Thoracic aorta (tissue), 2 donors: ENCODE data around the gene TAGAP. TPM values are rescaled to one million over a fixed set of nuclear protein-coding genes. Genes with fewer than 3 reads are reported as not detected.

Experiments
- ATAC-seq: fragments of 150-250 bp; one replicate; pipeline ENCODE4 v1.8.0; 2017; ENCODE audit warnings: low read depth; ENCODE audit not compliant: insufficient number of reproducible peaks, low FRiP score
- DNase-seq: peaks from one replicate; pipeline ENCODE4 v3.0.0-alpha.2; 2020; ENCODE audit warnings: low spot score
- H3K27ac ChIP-seq, 2 donors: fragments of 200-600 bp; sonication (generic); 1 replicate in 1 of 2; 2 replicates in 1 of 2; pipeline ENCODE4 v1.5.1; 2016; ENCODE audit warnings: mild to moderate bottlenecking in 2 of 2, moderate library complexity in 2 of 2
- H3K27me3 ChIP-seq: fragments of 200-600 bp; sonication (generic); replicated peaks from 2 replicates; pipeline ENCODE4 v1.6.0; 2016; ENCODE audit warnings: mild to moderate bottlenecking; ENCODE audit not compliant: insufficient read depth
- H3K36me3 ChIP-seq: fragments of 200-600 bp; sonication (generic); one replicate; pipeline ENCODE4 v1.5.1; 2016
- H3K4me1 ChIP-seq, 2 donors: fragments of 200-600 bp; sonication (generic); 1 replicate in 1 of 2; 2 replicates in 1 of 2; pipeline versions ENCODE4 v1.5.1 to v1.6.0; 2016; ENCODE audit warnings: low read depth in 2 of 2, mild to moderate bottlenecking in 1 of 2; ENCODE audit not compliant: control insufficient read depth in 1 of 2
- H3K4me3 ChIP-seq: fragments of 200-600 bp; sonication (generic); 2 replicates; pipeline ENCODE4 v1.5.1; 2016; ENCODE audit warnings: mild to moderate bottlenecking
- H3K9me3 ChIP-seq: fragments of 200-600 bp; sonication (generic); 2 replicates; pipeline ENCODE4 v1.5.1; 2016
- total RNA-seq, 2 donors: library from RNA; depleted of rRNA; stranded (reverse); fragments of >200 nt; gene quantifications; one replicate each; pipeline versions ENCODE4 v1.1.0 to v1.2.3, GENCODE V29; 2016
- TF ChIP-seq, protein P1 (sequence below): fragments of 200-600 bp; sonication (generic); IDR thresholded peaks from one replicate; pipeline ENCODE4 v1.5.1; 2019; ENCODE audit warnings: antibody characterized with exemption

The TAGAP gene
- total RNA-seq, 2 donors from 2014 or later: 3.2 to 6.2 TPM

DNA sequence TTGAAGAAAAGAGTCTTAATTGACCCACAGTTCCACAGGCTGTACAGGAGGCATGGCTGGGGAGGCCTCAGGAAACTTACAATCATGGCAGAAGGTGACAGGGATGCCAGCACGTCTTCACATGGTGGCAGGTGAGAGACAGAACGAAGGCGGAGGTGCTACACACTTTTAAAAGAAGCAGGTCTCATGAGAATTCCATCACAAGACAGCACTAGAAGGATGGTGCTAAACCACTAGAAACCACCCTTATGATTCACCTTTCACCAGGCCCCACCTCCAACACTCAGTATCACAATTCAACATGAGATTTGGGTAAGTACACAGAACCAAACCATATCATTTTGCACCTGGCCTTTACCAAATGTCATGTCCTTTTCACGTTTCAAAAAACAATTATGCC is 20.9 kb downstream of the TAGAP start:
- DNase-seq: no peak
- Histone ChIP-seq H3K9me3 (peaks cover 16% of the 10 kb centered on the region), H3K27me3 (no peaks in the 10 kb centered on the region), H3K4me1 (no peaks in the 10 kb centered on the region), H3K4me3 (no peak overlapping the region), H3K36me3 (no peaks in the 10 kb centered on the region), H3K27ac (no peak overlapping the region)
- no peak for ATAC-seq
- TF ChIP-seq, protein P1, sequence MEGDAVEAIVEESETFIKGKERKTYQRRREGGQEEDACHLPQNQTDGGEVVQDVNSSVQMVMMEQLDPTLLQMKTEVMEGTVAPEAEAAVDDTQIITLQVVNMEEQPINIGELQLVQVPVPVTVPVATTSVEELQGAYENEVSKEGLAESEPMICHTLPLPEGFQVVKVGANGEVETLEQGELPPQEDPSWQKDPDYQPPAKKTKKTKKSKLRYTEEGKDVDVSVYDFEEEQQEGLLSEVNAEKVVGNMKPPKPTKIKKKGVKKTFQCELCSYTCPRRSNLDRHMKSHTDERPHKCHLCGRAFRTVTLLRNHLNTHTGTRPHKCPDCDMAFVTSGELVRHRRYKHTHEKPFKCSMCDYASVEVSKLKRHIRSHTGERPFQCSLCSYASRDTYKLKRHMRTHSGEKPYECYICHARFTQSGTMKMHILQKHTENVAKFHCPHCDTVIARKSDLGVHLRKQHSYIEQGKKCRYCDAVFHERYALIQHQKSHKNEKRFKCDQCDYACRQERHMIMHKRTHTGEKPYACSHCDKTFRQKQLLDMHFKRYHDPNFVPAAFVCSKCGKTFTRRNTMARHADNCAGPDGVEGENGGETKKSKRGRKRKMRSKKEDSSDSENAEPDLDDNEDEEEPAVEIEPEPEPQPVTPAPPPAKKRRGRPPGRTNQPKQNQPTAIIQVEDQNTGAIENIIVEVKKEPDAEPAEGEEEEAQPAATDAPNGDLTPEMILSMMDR: no peak

DNA sequence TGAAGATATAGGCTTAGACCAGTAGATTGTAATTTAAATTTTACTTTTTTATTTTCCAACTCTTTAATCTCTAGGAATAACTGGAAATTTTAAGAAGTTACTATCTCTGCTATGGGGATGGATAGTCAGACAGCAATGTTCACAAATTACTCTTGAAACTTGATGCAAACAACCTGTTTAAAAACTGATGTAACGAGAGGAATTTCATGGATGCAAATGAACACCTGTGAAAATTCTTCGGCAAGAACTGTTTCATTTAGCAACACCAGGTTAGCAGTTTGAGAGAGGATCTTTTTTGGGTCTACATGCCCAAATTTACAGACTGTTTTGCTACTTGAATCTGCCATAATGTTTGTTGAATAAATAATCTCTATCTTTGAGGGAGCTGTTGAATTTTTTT is 24.8 kb downstream of the TAGAP start:
- no peak for ATAC-seq
- Histone ChIP-seq H3K27ac (no peak overlapping the region), H3K27me3 (no peaks in the 10 kb centered on the region), H3K4me3 (no peak overlapping the region), H3K4me1 (no peaks in the 10 kb centered on the region), H3K9me3 (peaks cover 7% of the 10 kb centered on the region), H3K36me3 (no peaks in the 10 kb centered on the region)
- TF ChIP-seq, protein P1: no peak
- DNase-seq: no peak

DNA sequence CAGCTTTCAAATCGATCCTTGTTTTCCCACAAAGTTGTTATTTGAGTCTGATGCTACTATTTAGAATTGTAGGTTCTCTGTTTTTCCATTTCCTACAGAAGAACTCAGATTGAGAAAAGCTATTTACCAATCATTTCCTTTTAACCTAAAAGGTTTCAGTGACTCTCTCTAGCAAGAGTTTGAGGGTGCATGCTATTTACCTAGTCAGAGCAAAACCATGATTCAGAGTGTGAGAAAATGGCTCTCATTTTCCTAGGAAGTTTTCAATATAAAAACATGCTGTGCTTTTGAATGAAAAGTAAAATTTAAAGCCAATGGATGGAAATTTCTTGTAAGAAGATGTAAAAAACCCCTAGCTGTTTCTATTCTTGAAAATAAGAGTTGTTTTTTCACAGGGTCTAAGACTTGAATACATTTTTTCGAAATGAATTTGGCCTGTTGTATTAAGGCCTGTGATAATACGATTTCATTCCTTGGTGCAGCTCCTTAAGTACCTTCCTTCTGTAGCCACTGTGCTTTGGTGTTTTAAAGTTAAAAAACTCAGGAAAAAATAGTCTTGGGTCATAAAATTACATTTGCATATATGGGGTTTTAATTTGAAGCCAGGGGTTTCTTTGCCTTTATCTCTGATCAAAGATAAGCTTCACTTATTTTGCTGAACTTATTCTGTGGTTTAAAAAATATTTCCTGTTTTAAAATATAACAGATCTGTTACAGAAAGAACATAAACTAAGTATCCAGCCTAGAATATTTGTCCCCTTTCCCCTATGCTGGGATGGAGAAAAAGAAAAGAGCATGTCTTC is 26.8 kb downstream of the TAGAP start:
- DNase-seq: no peak
- no peaks in the 10 kb centered on the region for H3K9me3 ChIP-seq
- no peak overlapping the region for H3K4me3 ChIP-seq
- no peak for ATAC-seq
- H3K4me1 ChIP-seq: no peaks in the 10 kb centered on the region
- no peaks in the 10 kb centered on the region for H3K27me3 ChIP-seq
- H3K36me3 ChIP-seq: no peaks in the 10 kb centered on the region
- no peak overlapping the region for H3K27ac ChIP-seq
- TF ChIP-seq, protein P1: no peak

DNA sequence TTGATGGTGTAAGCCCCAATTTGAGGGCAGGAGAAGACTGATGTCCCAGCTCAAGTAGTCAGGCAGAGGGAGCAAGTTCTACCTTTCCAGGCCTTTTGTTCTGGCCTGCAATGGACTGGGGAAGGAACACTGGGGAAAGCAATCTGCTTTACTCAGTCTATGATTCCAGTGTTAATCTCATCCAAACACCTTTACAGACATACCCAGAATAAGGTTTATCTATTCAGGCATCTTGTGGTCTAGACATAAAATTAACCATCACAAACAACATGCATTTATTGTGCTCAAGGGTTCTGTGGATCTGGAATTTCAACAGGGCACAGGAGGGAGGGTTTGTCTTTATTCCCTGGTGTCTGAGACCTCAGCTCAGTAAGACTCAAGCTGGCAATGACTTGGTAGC is 30.4 kb downstream of the TAGAP start:
- Histone ChIP-seq H3K27me3 (no peaks in the 10 kb centered on the region), H3K4me1 (no peaks in the 10 kb centered on the region), H3K27ac (no peak overlapping the region), H3K36me3 (no peaks in the 10 kb centered on the region), H3K9me3 (no peaks in the 10 kb centered on the region), H3K4me3 (no peak overlapping the region)
- TF ChIP-seq, protein P1: no peak
- ATAC-seq (no peak), DNase-seq (no peak)

DNA sequence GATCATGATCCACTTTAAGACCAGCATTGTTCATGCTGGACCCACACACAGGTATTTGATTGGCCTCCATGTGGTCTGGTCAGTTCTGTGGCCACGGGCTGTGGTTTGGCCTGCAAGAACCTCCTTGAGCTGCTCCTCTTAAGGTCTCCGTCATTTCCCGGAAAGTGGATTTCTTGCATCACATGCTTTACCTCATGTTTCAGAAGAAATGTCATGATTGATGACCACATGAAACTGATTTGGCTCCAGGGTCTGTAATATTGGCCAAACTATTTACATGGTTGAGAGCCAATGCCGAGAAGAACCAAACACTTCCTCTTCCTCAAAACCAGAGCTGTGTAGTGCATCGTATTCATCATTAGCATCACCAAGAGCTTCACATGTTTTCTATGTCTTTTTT is 31.6 kb downstream of the TAGAP start:
- Histone ChIP-seq H3K27ac (no peak overlapping the region), H3K36me3 (no peaks in the 10 kb centered on the region), H3K4me1 (no peaks in the 10 kb centered on the region), H3K4me3 (no peak overlapping the region), H3K9me3 (no peaks in the 10 kb centered on the region), H3K27me3 (no peaks in the 10 kb centered on the region)
- TF ChIP-seq, protein P1: no peak
- no peak for DNase-seq
- no peak for ATAC-seq
